Sigmoid colon (tissue), 4 donors: ENCODE results near the gene SRGAP2C.
"Not testable (repeated sequence)": the region's sequence is repeated elsewhere in the genome, so short reads cannot be mapped to it uniquely, and the experiment has no call there.

Source experiments
- EP300 ChIP-seq, 4 donors: sonication (generic); formaldehyde crosslinking; IDR thresholded peaks; one replicate each; pipeline ENCODE4 v1.6.1; 2017; ENCODE audit warnings: antibody characterized with exemption in 4 of 4
- POLR2A ChIP-seq, 2 donors: fragments of 450-650 bp; IDR thresholded peaks; one replicate each; pipeline ENCODE4 v1.6.1; 2016; ENCODE audit warnings: antibody characterized with exemption in 2 of 2, mild to moderate bottlenecking in 2 of 2, moderate library complexity in 2 of 2
- POLR2AphosphoS5 ChIP-seq, 4 donors: sonication (generic); formaldehyde crosslinking; IDR thresholded peaks; one replicate each; pipeline ENCODE4 v1.6.1; 2017; ENCODE audit warnings: antibody characterized with exemption in 4 of 4
- TF ChIP-seq, protein P1 (sequence below), 4 experiments: fragments of 450-650 bp in 3 of 4; fragments of 200-600 bp in 1 of 4; IDR thresholded peaks; one replicate each; pipeline ENCODE4 v1.5.1; 2016 to 2019; ENCODE audit warnings: antibody characterized with exemption in 4 of 4, mild to moderate bottlenecking in 3 of 4, moderate library complexity in 2 of 4

- TF ChIP-seq, protein P1, sequence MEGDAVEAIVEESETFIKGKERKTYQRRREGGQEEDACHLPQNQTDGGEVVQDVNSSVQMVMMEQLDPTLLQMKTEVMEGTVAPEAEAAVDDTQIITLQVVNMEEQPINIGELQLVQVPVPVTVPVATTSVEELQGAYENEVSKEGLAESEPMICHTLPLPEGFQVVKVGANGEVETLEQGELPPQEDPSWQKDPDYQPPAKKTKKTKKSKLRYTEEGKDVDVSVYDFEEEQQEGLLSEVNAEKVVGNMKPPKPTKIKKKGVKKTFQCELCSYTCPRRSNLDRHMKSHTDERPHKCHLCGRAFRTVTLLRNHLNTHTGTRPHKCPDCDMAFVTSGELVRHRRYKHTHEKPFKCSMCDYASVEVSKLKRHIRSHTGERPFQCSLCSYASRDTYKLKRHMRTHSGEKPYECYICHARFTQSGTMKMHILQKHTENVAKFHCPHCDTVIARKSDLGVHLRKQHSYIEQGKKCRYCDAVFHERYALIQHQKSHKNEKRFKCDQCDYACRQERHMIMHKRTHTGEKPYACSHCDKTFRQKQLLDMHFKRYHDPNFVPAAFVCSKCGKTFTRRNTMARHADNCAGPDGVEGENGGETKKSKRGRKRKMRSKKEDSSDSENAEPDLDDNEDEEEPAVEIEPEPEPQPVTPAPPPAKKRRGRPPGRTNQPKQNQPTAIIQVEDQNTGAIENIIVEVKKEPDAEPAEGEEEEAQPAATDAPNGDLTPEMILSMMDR (IDR thresholded peaks at IDR 0.05): not testable (repeated sequence)
- not testable (repeated sequence) for TF ChIP-seq EP300, POLR2AphosphoS5, POLR2A (IDR thresholded peaks at IDR 0.05)
These were observed 16.5 kb downstream of the SRGAP2C start for GRCh38 chr1:121200985-121201981.
